Keratinocyte (primary cell): ENCODE results near the gene CCDC15. TPM values are rescaled to one million over a fixed set of nuclear protein-coding genes. Genes with fewer than 3 reads are reported as not detected.
A peak's percentile ranks its signal among the peaks of the same experiment; 100 is the strongest.

Experiments used
- DNase-seq: peaks from one replicate; pipeline ENCODE4 v3.0.0-alpha.2; 2011; ENCODE audit warnings: low read depth, missing footprints, low spot score
- FAIRE-seq: peaks from 2 replicates; lab custom pipeline; 2011; peaks lifted over from hg19 to GRCh38; lab: Jason Lieb, UNC
- H2AFZ ChIP-seq: 2 replicates; pipeline ENCODE4 v1.6.0; 2012; ENCODE audit warnings: low read length, control low read depth, inconsistent platforms; ENCODE audit not compliant: control insufficient read depth
- H3K27ac ChIP-seq: 2 replicates; pipeline ENCODE4 v1.5.1; 2011; ENCODE audit warnings: low read length; ENCODE audit not compliant: control insufficient read depth, insufficient read depth
- H3K27me3 ChIP-seq: 3 replicates; pipeline ENCODE4 v1.6.0; 2011; ENCODE audit warnings: low read length; ENCODE audit not compliant: control insufficient read depth, insufficient read depth; ENCODE audit errors: extremely low read depth
- H3K36me3 ChIP-seq, 2 experiments: 2 replicates in 1 of 2; 3 replicates in 1 of 2; pipeline ENCODE4 v1.5.1; 2011; ENCODE audit warnings: low read length in 2 of 2, mild to moderate bottlenecking in 1 of 2; ENCODE audit not compliant: control insufficient read depth in 2 of 2, insufficient read depth in 2 of 2; ENCODE audit errors: extremely low read depth in 1 of 2
- H3K4me1 ChIP-seq: 3 replicates; pipeline ENCODE4 v1.5.1; 2011; ENCODE audit warnings: low read length; ENCODE audit not compliant: control insufficient read depth, insufficient read depth; ENCODE audit errors: extremely low read depth
- H3K4me2 ChIP-seq: 3 replicates; pipeline ENCODE4 v1.6.0; 2011; ENCODE audit warnings: low read depth, low read length; ENCODE audit not compliant: control insufficient read depth, insufficient read depth; ENCODE audit errors: extremely low read depth
- H3K4me3 ChIP-seq, 3 experiments: fragments of 200-600 bp in 1 of 3; sonication (generic) in 1 of 3; 2 replicates in 2 of 3; 3 replicates in 1 of 3; pipeline ENCODE4 v1.5.1; 2011 to 2016; ENCODE audit warnings: low read length in 3 of 3, mild to moderate bottlenecking in 3 of 3, control low read depth in 2 of 3, inconsistent platforms in 1 of 3, low read depth in 1 of 3, mixed read lengths in 1 of 3, mixed run types in 1 of 3, moderate library complexity in 1 of 3; ENCODE audit not compliant: control insufficient read depth in 2 of 3, insufficient read depth in 2 of 3; ENCODE audit errors: extremely low read depth in 1 of 3
- H3K79me2 ChIP-seq: 2 replicates; pipeline ENCODE4 v1.6.0; 2012; ENCODE audit warnings: low read length; ENCODE audit not compliant: control insufficient read depth, insufficient read depth
- H3K9ac ChIP-seq: 3 replicates; pipeline ENCODE4 v1.6.0; 2011; ENCODE audit warnings: low read length; ENCODE audit not compliant: control insufficient read depth, insufficient read depth; ENCODE audit errors: extremely low read depth
- H3K9me1 ChIP-seq: 3 replicates; pipeline ENCODE4 v1.6.0; 2011; ENCODE audit warnings: low read length; ENCODE audit not compliant: control insufficient read depth, insufficient read depth; ENCODE audit errors: extremely low read depth
- H3K9me3 ChIP-seq: 2 replicates; pipeline ENCODE4 v1.5.1; 2012; ENCODE audit warnings: low read depth, low read length; ENCODE audit not compliant: control insufficient read depth
- H4K20me1 ChIP-seq: 3 replicates; pipeline ENCODE4 v1.6.0; 2011; ENCODE audit warnings: low read length; ENCODE audit not compliant: control insufficient read depth, insufficient read depth; ENCODE audit errors: extremely low read depth
- EZH2 ChIP-seq: IDR thresholded peaks from one replicate; pipeline ENCODE4 v1.6.1; 2012; ENCODE audit warnings: inconsistent platforms, mild to moderate bottlenecking, low read length, moderate library complexity
- dilution Hi-C: fragments of 300-500 bp; cut with MboI; formaldehyde crosslinking; loops from one replicate; pipeline ENCODE4 v1.7.0; 2020; ENCODE audit warnings: low sequenced_read_pairs; ENCODE audit not compliant: extremely low pct_ligation_motif_present
- polyA plus RNA-seq, 5 experiments: library from polyadenylated mRNA; depleted of rRNA in 3 of 5; stranded (reverse) in 3 of 5; stranded (forward) in 1 of 5; unstranded in 1 of 5; fragments of >200 nt; gene quantifications; 1 replicate in 1 of 5; 2 replicates in 3 of 5; 3 replicates in 1 of 5; pipeline versions ENCODE4 v1.2.1 to v1.2.3, GENCODE V29; 2011 to 2012; ENCODE audit warnings: missing spikeins in 2 of 5, low read depth in 1 of 5, low replicate concordance in 1 of 5
- TF ChIP-seq, protein P1 (sequence below), 3 experiments: IDR thresholded peaks in 1 of 3; conservative IDR thresholded peaks in 1 of 3; optimal IDR thresholded peaks in 1 of 3; 2 replicates in 2 of 3; 3 replicates in 1 of 3; pipeline versions ENCODE3 to v1.5.1; 2011; ENCODE audit warnings: low read length in 3 of 3, mild to moderate bottlenecking in 3 of 3, moderate library complexity in 2 of 3, control low read depth in 1 of 3, inconsistent platforms in 1 of 3; ENCODE audit not compliant: insufficient read depth in 2 of 3; ENCODE audit errors: extremely low read depth in 1 of 3

CCDC15 gene
- polyA plus RNA-seq, 1 donor (not counting 4 experiments of a cell fraction or from before 2014, with no cell fraction given) = 2.0 TPM

DNA sequence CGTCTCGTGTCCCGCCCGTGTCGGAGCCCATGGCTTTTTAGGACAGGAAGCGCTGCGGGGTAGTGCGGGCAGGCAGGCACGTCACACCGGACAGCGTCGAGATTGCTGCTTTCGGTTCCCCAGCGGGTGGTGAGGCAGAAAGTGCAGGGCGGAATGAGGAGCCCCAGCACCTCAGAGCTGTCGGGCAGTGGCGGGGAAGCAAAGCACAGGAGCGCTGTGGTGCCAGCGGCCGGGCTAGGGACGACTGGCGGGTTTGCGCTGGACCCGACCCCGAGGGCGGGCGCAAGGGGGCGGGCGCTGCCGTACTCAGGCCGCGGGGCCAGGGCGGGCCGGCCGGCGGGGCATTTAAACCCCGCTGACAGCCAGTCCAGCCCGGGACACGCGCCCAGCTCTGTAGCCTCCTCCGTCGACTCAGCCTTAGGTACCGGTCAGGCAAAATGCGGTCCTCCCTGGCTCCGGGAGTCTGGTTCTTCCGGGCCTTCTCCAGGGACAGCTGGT lies 109.0 kb downstream of the CCDC15 start, which contains the start of gene SLC37A2:
Gene SLC37A2, plus strand, starts transcription at position 375 of the 498 bp plus-strand sequence. Its CDS starts 63 bp downstream, at position 438.
- no peaks in the 10 kb centered on the region for H3K9me3 ChIP-seq
- FAIRE-seq (no peak), DNase-seq (no peak)
- peak within 1 kb of the TSS; percentile 58 for H3K27ac ChIP-seq
- peak within 1 kb of the TSS; percentile 85 for H2AFZ ChIP-seq
- TF ChIP-seq, protein P1, sequence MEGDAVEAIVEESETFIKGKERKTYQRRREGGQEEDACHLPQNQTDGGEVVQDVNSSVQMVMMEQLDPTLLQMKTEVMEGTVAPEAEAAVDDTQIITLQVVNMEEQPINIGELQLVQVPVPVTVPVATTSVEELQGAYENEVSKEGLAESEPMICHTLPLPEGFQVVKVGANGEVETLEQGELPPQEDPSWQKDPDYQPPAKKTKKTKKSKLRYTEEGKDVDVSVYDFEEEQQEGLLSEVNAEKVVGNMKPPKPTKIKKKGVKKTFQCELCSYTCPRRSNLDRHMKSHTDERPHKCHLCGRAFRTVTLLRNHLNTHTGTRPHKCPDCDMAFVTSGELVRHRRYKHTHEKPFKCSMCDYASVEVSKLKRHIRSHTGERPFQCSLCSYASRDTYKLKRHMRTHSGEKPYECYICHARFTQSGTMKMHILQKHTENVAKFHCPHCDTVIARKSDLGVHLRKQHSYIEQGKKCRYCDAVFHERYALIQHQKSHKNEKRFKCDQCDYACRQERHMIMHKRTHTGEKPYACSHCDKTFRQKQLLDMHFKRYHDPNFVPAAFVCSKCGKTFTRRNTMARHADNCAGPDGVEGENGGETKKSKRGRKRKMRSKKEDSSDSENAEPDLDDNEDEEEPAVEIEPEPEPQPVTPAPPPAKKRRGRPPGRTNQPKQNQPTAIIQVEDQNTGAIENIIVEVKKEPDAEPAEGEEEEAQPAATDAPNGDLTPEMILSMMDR (optimal IDR thresholded peaks at IDR 0.05 in 1 of 3, IDR thresholded peaks at IDR 0.05 in 1 of 3, conservative IDR thresholded peaks at IDR 0.05 in 1 of 3; ENCODE audit: extremely low read depth in 1 of 3, insufficient read depth in 2 of 3, low read length in 3 of 3) = peak in 1 of 3 experiments; percentile 14
- TF ChIP-seq EZH2 = no peak
- dilution Hi-C loops = no loop called here
- H3K4me2 ChIP-seq = peak within 1 kb of the TSS; percentile 88
- H3K9ac ChIP-seq = peak within 1 kb of the TSS; percentile 77
- no peaks in the 10 kb centered on the region for H3K9me1 ChIP-seq
- H4K20me1 ChIP-seq = no peaks in the 10 kb centered on the region
- peak within 1 kb of the TSS; percentile 54 to 82 (median 71) for H3K4me3 ChIP-seq
- H3K36me3 ChIP-seq = no peaks in the 10 kb centered on the region
- H3K4me1 ChIP-seq = peaks cover 10% of the 10 kb centered on the region
- no peaks in the 10 kb centered on the region for H3K27me3 ChIP-seq
- peaks cover 2% of the 10 kb centered on the region for H3K79me2 ChIP-seq

DNA sequence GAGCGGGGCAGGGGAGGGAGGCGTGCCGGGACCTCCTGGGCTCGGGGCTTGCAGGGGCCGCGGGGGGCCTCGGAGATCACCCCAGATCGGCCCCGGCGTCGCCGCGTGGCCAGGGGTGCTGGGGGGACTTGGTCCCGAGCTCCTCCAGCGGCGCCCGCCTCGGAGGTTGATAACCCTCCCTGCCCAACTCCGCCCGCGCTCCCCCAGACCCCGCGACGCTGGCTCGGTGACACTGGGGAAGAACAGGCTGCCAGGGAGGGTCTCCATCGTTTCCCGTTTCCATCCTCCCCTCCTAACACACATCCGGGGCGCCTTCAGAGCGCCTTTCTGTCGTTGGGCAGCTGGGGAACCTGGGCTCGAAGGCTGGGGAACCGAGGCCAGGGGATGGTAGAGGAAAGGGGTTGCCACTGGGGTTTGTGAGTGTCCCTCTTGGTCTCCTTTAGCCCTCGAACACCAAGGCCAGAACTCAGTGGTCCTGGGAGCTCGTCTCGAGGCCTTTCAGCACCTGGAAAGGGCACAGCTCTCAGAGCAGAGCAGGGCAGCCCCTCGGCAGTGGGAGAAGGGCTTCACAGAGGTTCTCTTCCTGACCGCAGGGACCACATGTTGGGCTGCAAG lies 109.5 kb downstream of the CCDC15 start:
- H3K4me1 ChIP-seq = peaks cover 10% of the 10 kb centered on the region
- H2AFZ ChIP-seq = peak overlapping the region; percentile 85
- no peaks in the 10 kb centered on the region for H3K9me1 ChIP-seq
- peaks cover 2% of the 10 kb centered on the region for H3K79me2 ChIP-seq
- H3K9ac ChIP-seq = peak overlapping the region; percentile 77
- no peaks in the 10 kb centered on the region for H3K36me3 ChIP-seq
- no peak for TF ChIP-seq EZH2
- TF ChIP-seq, protein P1 (optimal IDR thresholded peaks at IDR 0.05 in 1 of 3, IDR thresholded peaks at IDR 0.05 in 1 of 3, conservative IDR thresholded peaks at IDR 0.05 in 1 of 3; ENCODE audit: extremely low read depth in 1 of 3, insufficient read depth in 2 of 3, low read length in 3 of 3) = no peak
- DNase-seq (no peak), FAIRE-seq (no peak)
- H3K9me3 ChIP-seq = no peaks in the 10 kb centered on the region
- H3K4me3 ChIP-seq = peak overlapping the region; percentile 54 to 82 (median 71)
- H3K4me2 ChIP-seq = peak overlapping the region; percentile 88
- no peaks in the 10 kb centered on the region for H4K20me1 ChIP-seq
- H3K27me3 ChIP-seq = no peaks in the 10 kb centered on the region
- dilution Hi-C loops = no loop called here
- peak overlapping the region; percentile 58 for H3K27ac ChIP-seq
